A549 (cell line): ENCODE results near the gene SMC5. TPM values are rescaled to one million over a fixed set of nuclear protein-coding genes. Genes with fewer than 3 reads are reported as not detected.

ENCODE experiments used
- ATAC-seq, 2 experiments: fragments of 200-7000 bp in 1 of 2; fragments of >200 bp in 1 of 2; cut with Nextera tagmentation in 1 of 2; cut with Tn5 transposase in 1 of 2; 3 replicates each; pipeline versions ENCODE4 v1.8.0 to v1.9.1; 2018 to 2020; ENCODE audit warnings: mild to moderate bottlenecking in 1 of 2, moderate library complexity in 1 of 2
- CTCF ChIA-PET: fragments of 300-600 bp; sonication (Branson Sonifier 250); formaldehyde crosslinking; extraction: SDS; loops from one replicate; lab custom pipeline; 2021; ENCODE audit warnings: antibody characterized with exemption, inconsistent platforms; lab: Yijun Ruan, JAX
- POLR2A ChIA-PET: fragments of 350-600 bp; formaldehyde crosslinking; extraction: SDS; loops from one replicate; lab custom pipeline; 2021; ENCODE audit warnings: antibody characterized with exemption, inconsistent platforms; lab: Yijun Ruan, JAX
- DNase-seq, 2 experiments: peaks; one replicate each; pipeline versions ENCODE4 v3.0.0 to v3.0.0-alpha.2; 2011 to 2016; ENCODE audit warnings: low read depth in 1 of 2, low spot score in 1 of 2
- FAIRE-seq: peaks from 2 replicates; lab custom pipeline; 2011; peaks lifted over from hg19 to GRCh38; lab: Jason Lieb, UNC
- H3K27ac ChIP-seq, 2 experiments: fragments of >200 bp; sonication (Bioruptor Twin); formaldehyde crosslinking; 3 replicates each; pipeline ENCODE4 v1.5.1; 2016 to 2017
- H3K4me1 ChIP-seq: fragments of >200 bp; sonication (Bioruptor Twin); formaldehyde crosslinking; 3 replicates; pipeline ENCODE4 v1.6.1; 2016
- H3K4me2 ChIP-seq: fragments of >200 bp; sonication (Bioruptor Twin); formaldehyde crosslinking; 3 replicates; pipeline ENCODE4 v1.6.1; 2016
- H3K4me3 ChIP-seq: fragments of >200 bp; sonication (Bioruptor Twin); formaldehyde crosslinking; 3 replicates; pipeline ENCODE4 v1.5.1; 2016
- H3K9me3 ChIP-seq: fragments of >200 bp; sonication (Bioruptor Twin); formaldehyde crosslinking; 3 replicates; pipeline ENCODE4 v1.6.1; 2016
- ATOH8 ChIP-seq: fragments of 250-450 bp; sonication (Bioruptor Pico); IDR thresholded peaks from 2 replicates; pipeline ENCODE4 v1.5.0; 2020; ENCODE audit warnings: low read depth, mild to moderate bottlenecking, moderate library complexity
- BHLHE40 ChIP-seq: IDR thresholded peaks from 2 replicates; pipeline ENCODE4 v1.6.1; 2012; ENCODE audit warnings: low read depth, low read length, inconsistent platforms
- CEBPB ChIP-seq, 2 experiments: fragments of >200 bp in 1 of 2; sonication (Bioruptor Twin) in 1 of 2; formaldehyde crosslinking in 1 of 2; IDR thresholded peaks; 2 replicates each; pipeline ENCODE4 v1.6.1; 2012 to 2016
- CHD4 ChIP-seq: fragments of 200-600 bp; sonication (generic); IDR thresholded peaks from 2 replicates; pipeline ENCODE4 v1.6.1; 2016; ENCODE audit warnings: antibody characterized with exemption, mild to moderate bottlenecking, borderline replicate concordance
- CTCF ChIP-seq: fragments of >200 bp; sonication (Bioruptor Twin); formaldehyde crosslinking; IDR thresholded peaks from 3 replicates; pipeline ENCODE4 v1.5.1; 2016
- FOSB ChIP-seq: fragments of 250-450 bp; sonication (Bioruptor Pico); IDR thresholded peaks from 2 replicates; pipeline ENCODE4 v1.5.0; 2020; ENCODE audit warnings: mild to moderate bottlenecking, moderate library complexity
- FOSL2 ChIP-seq, 2 experiments: fragments of 450-650 bp in 1 of 2; fragments of >200 bp in 1 of 2; sonication (Bioruptor Twin) in 1 of 2; formaldehyde crosslinking; IDR thresholded peaks; 2 replicates each; pipeline versions ENCODE4 v1.5.0 to v1.6.1; 2016 to 2020; ENCODE audit warnings: mild to moderate bottlenecking in 1 of 2, moderate library complexity in 1 of 2
- FOXS1 ChIP-seq: fragments of 250-450 bp; sonication (Bioruptor Pico); IDR thresholded peaks from 2 replicates; pipeline ENCODE4 v1.5.0; 2020; ENCODE audit warnings: mild to moderate bottlenecking, moderate library complexity
- MAZ ChIP-seq: fragments of 150-350 bp; IDR thresholded peaks from 2 replicates; pipeline ENCODE4 v1.6.1; 2014; ENCODE audit warnings: antibody characterized with exemption, low read depth, low read length, borderline replicate concordance
- RARB ChIP-seq: fragments of 250-450 bp; sonication (Bioruptor Pico); IDR thresholded peaks from 2 replicates; pipeline ENCODE4 v1.8.0; 2021; ENCODE audit warnings: mild to moderate bottlenecking, moderate library complexity
- SMC3 ChIP-seq: fragments of >200 bp; sonication (Bioruptor Twin); formaldehyde crosslinking; IDR thresholded peaks from 3 replicates; pipeline ENCODE4 v1.6.1; 2018; ENCODE audit warnings: inconsistent platforms
- TP53 ChIP-seq: fragments of 250-450 bp; sonication (Bioruptor Pico); IDR thresholded peaks from 2 replicates; pipeline ENCODE4 v1.5.0; 2021; ENCODE audit warnings: mild to moderate bottlenecking, moderate library complexity
- ZC3H11A ChIP-seq: fragments of 450-650 bp; IDR thresholded peaks from 2 replicates; pipeline ENCODE4 v1.6.1; 2014; ENCODE audit warnings: antibody characterized with exemption, mild to moderate bottlenecking
- ZNF302 ChIP-seq: fragments of 250-450 bp; sonication (Bioruptor Pico); IDR thresholded peaks from 2 replicates; pipeline ENCODE4 v1.9.0; 2021; ENCODE audit warnings: inconsistent platforms, mild to moderate bottlenecking, moderate library complexity
- whole genome bisulfite sequencing: methylation state at CpG from one replicate; pipeline ENCODE4 v1.1.6; 2017; ENCODE audit errors: missing lambda C conversion rate; 5-methylcytosine and 5-hydroxymethylcytosine counted together
- polyA plus RNA-seq, 4 experiments: library from polyadenylated mRNA; depleted of rRNA in 3 of 4; stranded (reverse); fragments of >200 nt; fragmentation: RNase III in 1 of 4; extraction: RNeasy Plus Mini Kit Qiagen cat#74134 plus additional on column Dnase treatment in 1 of 4; gene quantifications; 2 replicates in 3 of 4; 3 replicates in 1 of 4; pipeline ENCODE4 v1.2.3, GENCODE V29; 2011 to 2017
- TF ChIP-seq, protein P1 (sequence below): fragments of 150-350 bp; IDR thresholded peaks from 2 replicates; pipeline ENCODE4 v1.6.1; 2014; ENCODE audit warnings: low read depth, mild to moderate bottlenecking, low read length
- TF ChIP-seq, protein P2 (sequence below): fragments of 250-450 bp; sonication (Bioruptor Pico); IDR thresholded peaks from 2 replicates; pipeline ENCODE4 v1.5.0; 2021; ENCODE audit warnings: mild to moderate bottlenecking, moderate library complexity, borderline replicate concordance
- TF ChIP-seq, protein P3 (sequence below): fragments of 450-650 bp; IDR thresholded peaks from 2 replicates; pipeline ENCODE4 v1.6.1; 2014; ENCODE audit warnings: antibody characterized with exemption
- TF ChIP-seq, protein P4 (sequence below): IDR thresholded peaks from 2 replicates; pipeline ENCODE4 v1.6.1; 2012

Gene SMC5
- polyA plus RNA-seq, 2 of the 4 experiments (the other 2 are of a cell fraction): 17.4 to 28.0 TPM

DNA sequence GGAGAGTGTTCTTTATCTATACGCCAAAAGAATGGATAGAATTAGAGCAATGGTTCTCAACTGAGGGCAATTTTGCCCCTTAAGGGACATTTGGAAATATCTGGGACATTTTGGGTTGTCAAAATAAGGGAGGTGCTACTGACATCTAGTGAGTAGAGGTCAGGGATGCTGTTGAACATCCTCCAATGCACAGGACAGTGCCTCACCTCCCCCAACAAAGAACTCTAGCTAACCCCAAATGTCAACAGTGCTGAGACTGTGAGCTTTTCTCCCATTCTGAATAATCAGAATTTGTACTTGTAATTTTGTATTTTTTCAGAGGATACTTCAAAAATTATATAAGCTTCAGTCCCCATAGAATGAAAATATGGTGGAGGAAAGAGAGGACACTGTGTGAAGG lies 8.6 kb upstream of the SMC5 start:
- H3K4me3 ChIP-seq: no peak overlapping the region
- TF ChIP-seq SMC3 (no peak), MAZ (no peak), ATOH8 (CRISPR knock-in tag) (no peak), TP53 (CRISPR knock-in tag) (no peak), BHLHE40 (no peak), CEBPB (IDR thresholded peaks at IDR 0.05) (no peak), ZNF302 (CRISPR knock-in tag) (no peak)
- TF ChIP-seq, protein P1, sequence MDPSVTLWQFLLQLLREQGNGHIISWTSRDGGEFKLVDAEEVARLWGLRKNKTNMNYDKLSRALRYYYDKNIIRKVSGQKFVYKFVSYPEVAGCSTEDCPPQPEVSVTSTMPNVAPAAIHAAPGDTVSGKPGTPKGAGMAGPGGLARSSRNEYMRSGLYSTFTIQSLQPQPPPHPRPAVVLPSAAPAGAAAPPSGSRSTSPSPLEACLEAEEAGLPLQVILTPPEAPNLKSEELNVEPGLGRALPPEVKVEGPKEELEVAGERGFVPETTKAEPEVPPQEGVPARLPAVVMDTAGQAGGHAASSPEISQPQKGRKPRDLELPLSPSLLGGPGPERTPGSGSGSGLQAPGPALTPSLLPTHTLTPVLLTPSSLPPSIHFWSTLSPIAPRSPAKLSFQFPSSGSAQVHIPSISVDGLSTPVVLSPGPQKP: no peak
- TF ChIP-seq, protein P2, sequence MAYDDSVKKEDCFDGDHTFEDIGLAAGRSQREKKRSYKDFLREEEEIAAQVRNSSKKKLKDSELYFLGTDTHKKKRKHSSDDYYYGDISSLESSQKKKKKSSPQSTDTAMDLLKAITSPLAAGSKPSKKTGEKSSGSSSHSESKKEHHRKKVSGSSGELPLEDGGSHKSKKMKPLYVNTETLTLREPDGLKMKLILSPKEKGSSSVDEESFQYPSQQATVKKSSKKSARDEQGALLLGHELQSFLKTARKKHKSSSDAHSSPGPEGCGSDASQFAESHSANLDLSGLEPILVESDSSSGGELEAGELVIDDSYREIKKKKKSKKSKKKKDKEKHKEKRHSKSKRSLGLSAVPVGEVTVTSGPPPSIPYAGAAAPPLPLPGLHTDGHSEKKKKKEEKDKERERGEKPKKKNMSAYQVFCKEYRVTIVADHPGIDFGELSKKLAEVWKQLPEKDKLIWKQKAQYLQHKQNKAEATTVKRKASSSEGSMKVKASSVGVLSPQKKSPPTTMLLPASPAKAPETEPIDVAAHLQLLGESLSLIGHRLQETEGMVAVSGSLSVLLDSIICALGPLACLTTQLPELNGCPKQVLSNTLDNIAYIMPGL (CRISPR knock-in tag): no peak
- H3K4me1 ChIP-seq: no peaks in the 10 kb centered on the region
- FAIRE-seq (no peak), ATAC-seq (no peak), DNase-seq (no peak)
- no peak overlapping the region for H3K4me2 ChIP-seq
- ChIA-PET CTCF (interaction anchor here (1.0 kb wide), 1 partner anchor 21 kb away, joined by 3 read pairs; no protein-coding TSS in a partner anchor), POLR2A (no interaction called here)
- no peak overlapping the region for H3K27ac ChIP-seq
- 97% methylated on average over 1 of the region's 1 CpG for WGBS
- no peaks in the 10 kb centered on the region for H3K9me3 ChIP-seq

DNA sequence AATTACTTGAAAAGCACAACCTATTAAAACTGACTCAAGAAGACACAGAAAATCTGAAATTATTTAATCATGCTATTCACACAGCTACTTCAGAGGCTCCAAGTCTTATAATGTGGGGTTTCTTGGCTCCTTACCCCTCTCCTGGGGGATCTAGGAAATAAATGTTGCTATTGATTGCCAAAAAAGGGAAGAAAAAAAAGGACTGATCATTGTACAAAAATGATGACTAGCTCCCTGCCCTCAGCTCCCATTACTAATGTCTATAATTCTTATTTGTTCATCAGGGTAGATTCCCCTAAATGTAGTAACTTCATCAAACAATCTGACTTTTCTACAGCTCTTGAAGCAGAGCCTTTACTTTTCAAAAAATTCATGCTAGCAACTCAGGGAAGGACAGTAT lies 3.3 kb upstream of the SMC5 start:
- 0 out of 3 replicates have a peak, but pooled peaks cover 6% of the 10 kb centered on the region for H3K4me1 ChIP-seq
- ChIA-PET CTCF (interaction anchor here (0.5 to 1.4 kb wide), 3 partner anchors 11 to 155 kb away, joined by 3 to 6 read pairs (median 3); no protein-coding TSS in a partner anchor), POLR2A (no interaction called here)
- TF ChIP-seq FOXS1 (no peak), ZC3H11A (no peak), CHD4 (no peak)
- no peak overlapping the region for H3K4me2 ChIP-seq
- DNase-seq (no peak), FAIRE-seq (no peak), ATAC-seq (no peak)
- H3K4me3 ChIP-seq: no peak overlapping the region
- H3K27ac ChIP-seq: no peak overlapping the region
- H3K9me3 ChIP-seq: no peaks in the 10 kb centered on the region

GRCh38 chr9:70256123-70256551 lies 2.6 kb upstream of the SMC5 start:
- Histone ChIP-seq H3K27ac (no peak overlapping the region), H3K4me2 (no peak overlapping the region), H3K9me3 (no peaks in the 10 kb centered on the region), H3K4me1 (0 out of 3 replicates have a peak, but pooled peaks cover 7% of the 10 kb centered on the region), H3K4me3 (no peak overlapping the region)
- CTCF ChIA-PET: interaction anchor here (1.0 to 1.4 kb wide), 2 partner anchors 11 to 346 kb away, joined by 3 to 6 read pairs; no protein-coding TSS in a partner anchor
- FAIRE-seq (no peak), ATAC-seq (no peak), DNase-seq (no peak)
- TF ChIP-seq, protein P3, sequence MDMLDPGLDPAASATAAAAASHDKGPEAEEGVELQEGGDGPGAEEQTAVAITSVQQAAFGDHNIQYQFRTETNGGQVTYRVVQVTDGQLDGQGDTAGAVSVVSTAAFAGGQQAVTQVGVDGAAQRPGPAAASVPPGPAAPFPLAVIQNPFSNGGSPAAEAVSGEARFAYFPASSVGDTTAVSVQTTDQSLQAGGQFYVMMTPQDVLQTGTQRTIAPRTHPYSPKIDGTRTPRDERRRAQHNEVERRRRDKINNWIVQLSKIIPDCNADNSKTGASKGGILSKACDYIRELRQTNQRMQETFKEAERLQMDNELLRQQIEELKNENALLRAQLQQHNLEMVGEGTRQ: no peak
- no peak for TF ChIP-seq RARB
- WGBS: 74% methylated on average over 7 of the region's 7 CpGs
- POLR2A ChIA-PET: no interaction called here

- no peak for TF ChIP-seq BHLHE40
- TF ChIP-seq, protein P4, sequence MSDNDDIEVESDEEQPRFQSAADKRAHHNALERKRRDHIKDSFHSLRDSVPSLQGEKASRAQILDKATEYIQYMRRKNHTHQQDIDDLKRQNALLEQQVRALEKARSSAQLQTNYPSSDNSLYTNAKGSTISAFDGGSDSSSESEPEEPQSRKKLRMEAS: no peak
- TF ChIP-seq FOSB (CRISPR knock-in tag): no peak
- TF ChIP-seq FOSL2 (IDR thresholded peaks at IDR 0.05): no peak
- TF ChIP-seq FOSL2 (CRISPR knock-in tag; IDR thresholded peaks at IDR 0.05): no peak
- no peak for TF ChIP-seq CTCF
- TF ChIP-seq, all 56 proteins: peak for 0
- FAIRE-seq (no peak), ATAC-seq (no peak), DNase-seq (no peak)
- 0 out of 3 replicates have a peak, but pooled peaks cover 7% of the 10 kb centered on the region for H3K4me1 ChIP-seq
- ChIA-PET POLR2A (interaction anchor here (1.1 kb wide), 1 partner anchor 13 kb away, joined by 3 read pairs; no protein-coding TSS in a partner anchor), CTCF (no interaction called here)
- H3K4me2 ChIP-seq: peak overlapping the region; percentile 83
- H3K4me3 ChIP-seq: no peak overlapping the region
- H3K27ac ChIP-seq: no peak overlapping the region
- H3K9me3 ChIP-seq: no peaks in the 10 kb centered on the region
- WGBS: 83% methylated on average over 3 of the region's 3 CpGs
Observed at GRCh38 chr9:70257502-70257901, 1.3 kb upstream of the SMC5 start.
